HL-60 (cell line): ENCODE measurements around the gene SLC49A4.

Experiments
- DNase-seq, 2 experiments: peaks; one replicate each; pipeline ENCODE4 v3.0.0-alpha.2; 2010 to 2020; ENCODE audit warnings: low read depth in 1 of 2, low spot score in 1 of 2
- H3K27ac ChIP-seq: fragments of 250-450 bp; sonication (Bioruptor Pico); replicated peaks from 2 replicates; pipeline ENCODE4 v1.5.1; 2020; ENCODE audit warnings: mild to moderate bottlenecking, moderate library complexity
- H3K27me3 ChIP-seq: fragments of 250-450 bp; sonication (Bioruptor Pico); 2 replicates; pipeline ENCODE4 v1.5.1; 2021; ENCODE audit warnings: mild to moderate bottlenecking, moderate library complexity; ENCODE audit not compliant: insufficient read depth, poor library complexity, severe bottlenecking
- H3K4me3 ChIP-seq: replicated peaks from 2 replicates; pipeline ENCODE4 v1.5.1; 2011; ENCODE audit warnings: mild to moderate bottlenecking, control low read depth, low read length; ENCODE audit not compliant: insufficient read depth
- CTCF ChIP-seq: IDR thresholded peaks from one replicate; pipeline ENCODE4 v1.5.1; 2011; ENCODE audit warnings: low read length, control low read depth, inconsistent platforms; ENCODE audit not compliant: insufficient read depth
- GABPA ChIP-seq: IDR thresholded peaks from 2 replicates; pipeline ENCODE4 v1.6.1; 2012; ENCODE audit warnings: low read depth
- POLR2AphosphoS5 ChIP-seq: IDR thresholded peaks from 2 replicates; pipeline ENCODE4 v1.6.1; 2012; ENCODE audit warnings: low read depth
- REST ChIP-seq: IDR thresholded peaks from 2 replicates; pipeline ENCODE4 v1.6.1; 2012; ENCODE audit warnings: low read depth; ENCODE audit not compliant: insufficient replicate concordance
- SPI1 ChIP-seq: IDR thresholded peaks from 2 replicates; pipeline ENCODE4 v1.6.1; 2012; ENCODE audit warnings: low read depth, mild to moderate bottlenecking, borderline replicate concordance

SLC49A4 gene

GRCh38 chr3:122925756-122926155, 130.9 kb downstream of the SLC49A4 start:
- H3K4me3 ChIP-seq: no peak overlapping the region
- TF ChIP-seq POLR2AphosphoS5 (no peak), CTCF (no peak), REST (no peak), SPI1 (no peak), GABPA (no peak)
- no peak overlapping the region for H3K27ac ChIP-seq
- no peak for DNase-seq
- peaks cover 23% of the 10 kb centered on the region for H3K27me3 ChIP-seq

- no peak overlapping the region for H3K27ac ChIP-seq
- no peak for TF ChIP-seq GABPA
- no peak for TF ChIP-seq SPI1
- TF ChIP-seq POLR2AphosphoS5: no peak
- no peak for TF ChIP-seq REST
- no peak for TF ChIP-seq CTCF
- H3K4me3 ChIP-seq: no peak overlapping the region
- peaks cover 21% of the 10 kb centered on the region for H3K27me3 ChIP-seq
- DNase-seq: no peak
These were observed 131.5 kb downstream of the SLC49A4 start for GRCh38 chr3:122926322-122926721.

- TF ChIP-seq CTCF (no peak), SPI1 (no peak), REST (no peak), POLR2AphosphoS5 (no peak), GABPA (no peak)
- Histone ChIP-seq H3K27me3 (peaks cover 17% of the 10 kb centered on the region), H3K4me3 (no peak overlapping the region), H3K27ac (no peak overlapping the region)
- DNase-seq: no peak
These were observed 131.9 kb downstream of the SLC49A4 start for GRCh38 chr3:122926811-122927210.
